KOPT-K1 (cell line): Measurements from ENCODE around the gene GRIA4.

Experiments used
- H3K27ac ChIP-seq: fragments of 200-600 bp; sonication (generic); 2 replicates; pipeline ENCODE4 v1.5.1; 2016; ENCODE audit warnings: antibody characterized with exemption, mild to moderate bottlenecking, low read depth, low read length; ENCODE audit not compliant: poor library complexity, severe bottlenecking
- H3K36me3 ChIP-seq: fragments of 200-600 bp; sonication (generic); 2 replicates; pipeline ENCODE4 v1.5.1; 2017; ENCODE audit warnings: antibody characterized with exemption, mild to moderate bottlenecking, low read length, moderate library complexity; ENCODE audit not compliant: insufficient read depth
- H3K9me3 ChIP-seq: fragments of 200-600 bp; sonication (generic); 2 replicates; pipeline ENCODE4 v1.5.1; 2017; ENCODE audit warnings: antibody characterized with exemption, low read length, mild to moderate bottlenecking; ENCODE audit not compliant: insufficient read depth, poor library complexity, severe bottlenecking

GRIA4 gene

DNA sequence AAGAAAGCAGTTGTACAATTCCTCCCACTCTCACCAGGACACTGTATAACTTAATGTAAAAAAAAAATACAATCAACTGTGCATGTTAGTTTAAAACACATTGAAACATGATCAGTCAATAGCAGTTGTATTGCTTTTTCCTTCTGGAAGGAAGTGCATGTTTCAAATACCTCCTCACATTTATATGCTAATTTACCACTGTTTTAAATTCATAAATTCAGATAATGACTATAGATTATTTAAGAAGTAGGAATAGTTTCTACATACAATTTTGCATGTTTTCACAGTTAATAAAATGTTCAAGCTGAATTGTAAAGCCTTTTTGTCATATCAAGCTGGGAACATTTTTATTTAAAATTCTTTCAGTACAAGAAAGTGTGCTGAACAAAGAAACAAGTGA is 3.3 kb downstream of the GRIA4 start:
- Histone ChIP-seq H3K9me3 (no peaks in the 10 kb centered on the region), H3K27ac (no peak overlapping the region), H3K36me3 (no peaks in the 10 kb centered on the region)

DNA sequence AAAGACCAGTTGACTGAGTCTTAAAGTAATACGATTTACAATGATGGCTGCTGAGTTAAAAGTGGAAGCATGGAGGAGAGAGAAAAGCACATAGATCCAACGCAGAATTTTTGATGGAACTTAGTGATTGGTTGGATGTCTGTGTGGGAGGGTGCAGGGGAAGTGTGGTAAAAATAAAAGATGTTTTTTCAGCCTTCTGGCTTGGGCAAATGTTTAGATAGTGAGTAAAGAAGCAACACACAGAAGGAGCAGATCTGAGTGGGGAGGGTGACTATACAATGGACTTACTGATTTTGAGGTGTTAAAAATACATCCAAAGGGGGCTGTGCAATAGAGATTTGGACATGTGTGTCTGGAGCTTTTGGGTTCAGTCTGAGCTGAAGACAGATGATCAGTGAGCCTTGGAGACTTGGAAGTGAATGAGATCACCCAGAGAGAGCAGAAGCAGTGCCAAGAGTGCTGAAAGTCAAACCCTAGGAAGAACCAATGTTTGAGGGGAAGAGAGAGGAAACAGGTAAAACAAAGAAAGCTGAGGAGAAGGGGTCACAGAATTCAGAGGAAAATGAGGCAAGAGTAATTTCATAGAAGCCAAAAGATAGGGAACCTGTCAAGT is 8.6 kb downstream of the GRIA4 start:
- Histone ChIP-seq H3K36me3 (no peaks in the 10 kb centered on the region), H3K9me3 (no peaks in the 10 kb centered on the region), H3K27ac (no peak overlapping the region)

DNA sequence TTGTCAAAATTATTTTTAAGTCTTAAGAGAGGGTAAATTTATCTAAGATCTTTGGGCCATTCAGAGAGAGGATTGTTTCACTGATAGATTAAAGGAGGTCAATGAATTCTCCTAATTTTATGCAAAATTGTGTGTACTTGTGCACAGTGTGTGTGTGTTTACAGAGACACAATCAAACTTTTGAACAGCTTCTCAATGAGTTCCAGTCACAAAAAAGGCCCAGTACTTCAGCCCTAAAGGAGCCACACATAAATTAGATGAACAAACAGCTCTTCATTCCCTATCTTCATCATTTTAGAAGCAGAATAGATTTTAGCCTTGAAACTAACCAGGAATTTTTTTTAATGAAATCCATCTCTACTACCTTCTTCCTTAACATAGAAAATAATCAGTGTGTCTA is 9.7 kb downstream of the GRIA4 start:
- H3K9me3 ChIP-seq = no peaks in the 10 kb centered on the region
- no peak overlapping the region for H3K27ac ChIP-seq
- H3K36me3 ChIP-seq = no peaks in the 10 kb centered on the region

DNA sequence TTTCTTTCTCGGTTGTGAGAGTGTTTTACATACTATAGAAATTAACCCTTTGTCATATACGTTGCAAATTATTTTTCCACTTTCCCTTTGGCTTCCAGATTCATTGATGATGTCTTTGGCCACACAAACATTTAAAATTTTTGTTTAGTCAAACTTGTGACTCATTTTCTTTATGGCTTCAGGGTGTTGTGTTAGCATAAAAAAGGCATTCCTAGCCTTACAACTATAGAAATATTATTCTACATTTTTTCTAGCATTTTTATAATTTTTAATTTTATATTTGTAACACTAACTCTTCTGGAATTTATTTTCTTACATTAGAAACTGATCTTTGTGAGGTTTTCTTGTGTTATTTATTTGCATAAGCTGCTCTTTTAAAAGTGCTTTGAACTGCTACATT is 12.1 kb downstream of the GRIA4 start:
- Histone ChIP-seq H3K9me3 (no peaks in the 10 kb centered on the region), H3K36me3 (no peaks in the 10 kb centered on the region), H3K27ac (no peak overlapping the region)

DNA sequence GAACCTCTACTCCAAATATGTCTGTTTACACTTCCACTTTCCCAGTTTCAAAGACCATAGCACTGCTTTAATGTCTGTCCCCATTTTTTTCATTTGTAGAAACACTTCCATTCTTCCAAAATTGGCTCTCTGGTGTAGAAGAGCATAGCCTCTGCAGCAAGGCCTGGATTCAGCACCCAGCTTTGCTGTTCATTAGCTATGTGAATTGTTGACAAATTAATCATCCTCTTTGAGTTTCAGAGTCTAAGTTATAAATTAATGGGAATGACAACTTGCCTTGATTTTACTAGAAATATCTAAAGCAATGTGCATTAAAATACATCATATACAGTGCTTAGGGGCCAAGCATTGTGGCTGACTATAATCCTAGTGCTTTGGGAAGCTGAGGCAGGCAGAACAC is 22.4 kb downstream of the GRIA4 start:
- Histone ChIP-seq H3K9me3 (no peaks in the 10 kb centered on the region), H3K27ac (no peak overlapping the region), H3K36me3 (no peaks in the 10 kb centered on the region)

DNA sequence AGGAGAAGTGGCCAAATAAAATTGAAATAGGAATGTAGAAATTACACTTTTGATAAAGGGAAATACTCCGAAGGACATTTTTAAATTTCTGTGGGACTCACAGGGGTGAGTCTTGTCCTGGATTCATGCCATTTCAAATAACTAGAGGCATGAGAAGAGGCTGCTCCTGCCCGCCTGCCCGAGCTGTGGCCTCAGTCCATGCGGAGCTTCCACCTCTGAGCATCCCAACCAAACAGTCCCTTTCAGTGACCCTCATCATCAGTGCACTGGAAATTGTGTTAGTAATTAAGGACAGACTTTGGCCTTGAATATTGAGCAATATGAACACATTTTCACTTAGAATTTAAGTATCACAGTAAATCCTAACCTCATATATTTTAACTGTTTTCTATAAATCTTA is 25.6 kb downstream of the GRIA4 start:
- Histone ChIP-seq H3K9me3 (no peaks in the 10 kb centered on the region), H3K36me3 (no peaks in the 10 kb centered on the region), H3K27ac (no peak overlapping the region)

DNA sequence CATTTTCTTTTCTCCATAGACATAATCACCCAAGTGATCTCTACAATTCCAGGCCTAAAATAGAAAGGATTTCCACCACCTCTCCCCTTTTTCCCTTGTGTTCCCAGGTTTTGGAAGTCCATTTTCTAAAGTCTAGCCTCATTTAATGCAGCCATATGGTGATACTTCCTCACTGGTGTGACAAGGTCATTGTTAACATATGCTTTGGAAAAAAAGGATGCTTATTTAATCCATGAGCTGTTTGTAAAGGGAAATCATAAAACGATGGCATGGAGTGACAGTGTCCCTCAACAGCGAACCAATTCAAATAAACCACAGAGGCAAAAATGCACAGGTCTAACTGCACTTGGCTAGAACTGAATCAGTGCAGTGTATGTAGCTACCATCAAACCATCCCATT is 26.6 kb downstream of the GRIA4 start:
- Histone ChIP-seq H3K36me3 (no peaks in the 10 kb centered on the region), H3K27ac (no peak overlapping the region), H3K9me3 (no peaks in the 10 kb centered on the region)

DNA sequence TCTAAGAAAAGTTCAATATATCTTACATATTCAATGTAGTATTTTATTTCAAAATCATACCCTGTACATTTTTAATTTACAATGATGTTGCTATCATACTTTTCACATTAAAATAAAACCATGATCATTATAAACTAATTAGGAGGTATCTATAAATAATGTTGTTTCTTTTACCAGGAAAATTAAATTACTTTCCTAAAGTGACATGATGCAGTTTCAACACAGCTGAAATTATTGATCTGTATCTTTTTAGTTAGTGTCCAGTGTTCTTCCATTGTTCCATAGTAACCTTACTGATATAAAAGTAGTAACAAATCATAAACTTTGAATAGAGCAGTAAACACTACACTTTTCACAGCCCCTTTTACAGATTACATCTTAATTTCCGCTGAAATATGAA is 29.7 kb downstream of the GRIA4 start:
- H3K36me3 ChIP-seq = no peaks in the 10 kb centered on the region
- no peaks in the 10 kb centered on the region for H3K9me3 ChIP-seq
- no peak overlapping the region for H3K27ac ChIP-seq

DNA sequence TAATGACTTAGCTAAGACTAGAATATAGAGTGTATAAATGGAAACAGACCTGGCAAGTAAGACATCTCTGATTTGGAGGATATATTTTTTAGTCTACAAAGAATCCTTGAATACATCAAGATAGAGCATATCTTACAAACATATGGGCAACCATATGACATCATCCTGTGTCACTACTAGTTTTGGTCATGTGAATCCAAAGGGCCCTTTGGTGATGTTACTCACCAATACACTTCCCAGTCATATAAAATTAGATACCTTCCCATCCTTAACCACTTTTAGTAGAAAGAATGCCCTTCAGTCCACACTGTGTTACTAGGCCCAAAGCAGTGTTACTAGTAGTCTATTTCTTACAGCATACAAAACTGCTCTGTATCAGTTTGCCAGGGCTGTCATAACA is 31.6 kb downstream of the GRIA4 start:
- Histone ChIP-seq H3K9me3 (no peaks in the 10 kb centered on the region), H3K36me3 (no peaks in the 10 kb centered on the region), H3K27ac (no peak overlapping the region)

DNA sequence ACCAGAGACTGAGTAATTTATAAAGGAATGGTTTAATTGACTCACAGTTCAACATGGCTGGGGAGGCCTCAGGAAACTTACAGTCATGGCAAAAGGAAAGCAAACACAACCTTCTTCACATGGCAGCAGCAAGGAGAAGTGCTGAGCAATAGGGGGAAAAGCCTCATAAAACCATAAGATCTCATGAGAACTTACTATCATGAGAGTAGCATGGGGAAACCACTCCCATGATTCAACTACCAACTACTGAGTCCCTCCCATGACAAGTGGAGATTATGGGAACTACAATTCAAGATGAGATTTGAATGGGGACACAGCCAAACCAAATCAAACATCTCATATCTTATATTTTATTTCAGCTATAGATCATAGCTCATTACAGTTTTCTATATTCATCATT is 33.0 kb downstream of the GRIA4 start:
- no peaks in the 10 kb centered on the region for H3K36me3 ChIP-seq

DNA sequence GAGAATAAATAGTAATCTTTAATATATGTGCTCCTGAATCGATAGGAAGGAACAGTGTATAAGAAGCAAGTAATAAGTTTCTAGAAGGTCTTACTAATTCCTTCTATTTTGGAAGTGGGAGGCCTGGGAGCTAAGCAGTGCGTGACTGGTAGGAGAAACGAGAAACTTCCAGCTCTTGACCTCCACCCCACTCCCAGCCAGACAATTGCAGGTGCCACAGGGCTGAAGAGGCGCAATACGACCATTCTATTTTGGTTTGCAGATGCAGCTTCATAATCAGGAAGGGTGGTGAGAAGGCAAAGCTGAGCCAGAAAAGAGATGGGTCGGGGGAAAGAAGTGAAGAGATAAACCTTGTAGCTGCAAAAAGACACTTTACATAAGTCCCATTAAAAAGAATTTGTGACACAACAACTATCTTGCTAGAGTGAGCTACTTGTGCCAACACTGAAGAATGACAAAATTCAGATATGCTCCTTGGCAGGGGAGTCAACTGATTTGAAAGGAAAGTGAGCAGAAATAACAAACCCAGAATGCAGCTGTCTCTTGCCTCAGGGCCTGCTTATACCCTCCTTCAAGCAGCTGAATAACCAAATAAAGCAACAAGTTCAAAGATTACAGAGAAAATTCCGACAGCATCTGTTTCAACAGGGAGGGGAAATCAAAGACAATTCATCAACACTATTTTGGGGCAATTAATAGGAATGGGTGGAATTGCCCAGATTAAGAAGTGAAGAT is 35.1 kb downstream of the GRIA4 start:
- Histone ChIP-seq H3K27ac (no peak overlapping the region), H3K9me3 (no peaks in the 10 kb centered on the region), H3K36me3 (no peaks in the 10 kb centered on the region)

More for the DNA sequence above, 33.0 kb downstream of the GRIA4 start:
- Histone ChIP-seq H3K27ac (no peak overlapping the region), H3K9me3 (no peaks in the 10 kb centered on the region)

DNA sequence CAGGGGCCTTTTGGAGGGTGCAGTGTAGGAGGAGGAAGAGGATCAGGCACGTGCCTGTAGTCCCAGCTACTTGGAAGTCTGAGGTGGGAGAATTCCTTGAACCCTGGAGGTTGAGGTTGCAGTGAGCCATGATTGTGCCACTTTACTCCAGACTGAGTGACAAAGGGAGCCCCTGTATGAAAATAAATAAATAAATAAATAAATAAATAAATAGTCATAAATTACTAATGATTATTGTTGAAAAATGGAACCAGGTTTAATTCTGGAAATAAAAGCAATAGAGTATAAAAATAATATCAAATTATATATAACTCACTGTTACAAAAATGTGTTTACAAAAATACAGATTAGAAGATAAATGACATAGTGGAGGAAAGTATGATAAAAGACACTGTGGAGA is 37.9 kb downstream of the GRIA4 start:
- no peak overlapping the region for H3K27ac ChIP-seq
- H3K9me3 ChIP-seq = no peaks in the 10 kb centered on the region
- H3K36me3 ChIP-seq = no peaks in the 10 kb centered on the region

DNA sequence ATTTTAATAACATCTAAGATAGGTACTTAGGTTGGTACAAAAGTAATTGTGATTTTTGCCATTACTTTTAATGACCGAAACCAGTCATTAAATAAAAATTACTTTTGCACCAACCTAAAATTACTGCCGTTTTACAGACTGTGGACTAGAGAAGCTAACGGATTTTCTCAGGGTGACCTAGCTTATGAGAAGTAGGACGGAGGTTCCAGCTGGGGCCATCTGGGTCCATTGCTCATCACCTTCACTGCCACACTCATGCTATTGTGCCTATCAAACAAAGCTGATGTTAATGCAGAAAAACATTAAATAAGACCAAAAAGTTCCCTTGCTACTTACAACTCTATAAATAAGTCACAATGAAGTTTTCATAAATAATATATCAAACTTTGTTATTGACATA is 38.9 kb downstream of the GRIA4 start:
- H3K36me3 ChIP-seq = no peaks in the 10 kb centered on the region
- no peaks in the 10 kb centered on the region for H3K9me3 ChIP-seq
- H3K27ac ChIP-seq = no peak overlapping the region

DNA sequence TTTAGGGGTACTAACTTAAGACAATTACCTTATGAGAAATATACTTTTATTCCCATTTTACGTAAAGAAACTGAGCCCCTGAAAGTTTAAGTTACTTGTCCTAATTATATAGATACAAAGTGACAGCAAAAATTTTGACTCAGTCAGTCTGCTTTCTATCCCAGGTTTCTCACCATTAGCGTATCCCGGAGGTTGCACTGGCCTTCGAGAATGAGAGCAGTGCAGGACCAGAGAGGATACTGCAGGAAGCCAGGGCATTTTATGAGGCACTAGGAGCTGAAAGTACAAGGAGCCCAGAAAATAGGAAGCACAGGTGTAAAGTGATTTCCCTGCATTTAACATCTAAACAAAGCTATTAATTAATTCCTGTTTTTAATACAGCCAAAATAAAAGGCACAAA is 55.4 kb downstream of the GRIA4 start:
- no peaks in the 10 kb centered on the region for H3K9me3 ChIP-seq
- no peaks in the 10 kb centered on the region for H3K36me3 ChIP-seq
- no peak overlapping the region for H3K27ac ChIP-seq

DNA sequence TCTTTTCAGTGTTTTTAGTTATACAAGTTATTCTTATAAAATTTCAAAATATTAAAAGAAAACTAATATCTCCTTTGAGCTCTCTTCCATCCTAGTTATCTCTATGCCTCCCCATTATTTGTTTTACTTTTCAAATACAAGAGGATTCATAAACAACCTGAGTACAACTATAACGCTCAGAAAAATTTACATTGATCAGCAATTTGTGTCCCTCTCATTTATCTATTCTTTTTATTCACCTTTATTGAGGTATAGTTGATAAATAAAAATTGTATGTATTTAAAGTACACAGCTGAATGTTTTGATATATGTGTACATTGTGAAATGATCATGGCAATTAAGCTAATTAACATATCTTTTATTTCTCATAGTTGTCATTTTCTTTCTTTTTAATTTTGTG is 57.6 kb downstream of the GRIA4 start:
- Histone ChIP-seq H3K27ac (no peak overlapping the region), H3K36me3 (no peaks in the 10 kb centered on the region), H3K9me3 (no peaks in the 10 kb centered on the region)

DNA sequence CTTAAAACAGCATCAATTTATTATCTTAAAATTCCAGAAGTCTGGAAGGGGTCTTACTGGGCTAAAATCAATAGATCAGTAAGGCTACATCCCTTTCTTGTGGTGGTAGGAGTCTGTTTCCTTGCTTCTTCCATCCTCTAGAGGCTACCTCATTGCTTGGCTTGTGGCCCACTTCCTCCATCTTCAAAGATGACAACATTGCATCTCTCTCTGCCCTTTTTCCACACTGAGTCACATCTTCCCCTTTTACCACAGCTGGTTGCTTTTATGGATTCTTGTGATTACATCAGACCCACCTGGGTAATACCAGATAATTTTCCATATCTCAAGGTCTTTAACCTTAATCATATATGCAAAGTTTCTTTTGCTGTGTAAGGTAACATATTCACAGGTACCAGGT is 60.9 kb downstream of the GRIA4 start:
- Histone ChIP-seq H3K27ac (no peak overlapping the region), H3K9me3 (no peaks in the 10 kb centered on the region), H3K36me3 (no peaks in the 10 kb centered on the region)
